Measurements from ENCODE around the gene ECM2. TPM values are rescaled to one million over a fixed set of nuclear protein-coding genes. Genes with fewer than 3 reads are reported as not detected.

The ECM2 gene
- total and polyA plus RNA-seq, 3 donors from 2014 or later: 16.7 to 26.9 (median 16.8) TPM

- Histone ChIP-seq H3K4me1 (no peaks in the 10 kb centered on the region), H3K27ac (no peak overlapping the region), H3K27me3 (no peaks in the 10 kb centered on the region), H3K9me3 (no peaks in the 10 kb centered on the region), H3K36me3 (ENCODE audit: low read depth, missing control alignments) (no peaks in the 10 kb centered on the region), H3K4me3 (no peak overlapping the region)
- DNase-seq: no peak
- intact Hi-C loops (cut with DNase I; ENCODE audit: low total_unique reads): no loop called here
- 80% methylated on average over 2 of the region's 2 CpGs for WGBS, 2 donors
- TF ChIP-seq CTCF (IDR thresholded peaks at IDR 0.05): no peak
- no peak for TF ChIP-seq POLR2A (IDR thresholded peaks at IDR 0.05)
Observed at GRCh38 chr9:92538541-92538940, 2.8 kb upstream of the ECM2 start.

- Histone ChIP-seq H3K9me3 (no peaks in the 10 kb centered on the region), H3K36me3 (ENCODE audit: low read depth, missing control alignments) (no peaks in the 10 kb centered on the region), H3K4me3 (no peak overlapping the region), H3K27ac (no peak overlapping the region), H3K4me1 (no peaks in the 10 kb centered on the region), H3K27me3 (no peaks in the 10 kb centered on the region)
- TF ChIP-seq CTCF (IDR thresholded peaks at IDR 0.05) (no peak), POLR2A (IDR thresholded peaks at IDR 0.05) (no peak)
- WGBS, 2 donors: 29 to 44% methylated on average over 1 of the region's 1 CpG
- no peak for DNase-seq
- intact Hi-C loops (cut with DNase I; ENCODE audit: low total_unique reads): no loop called here
Observed at GRCh38 chr9:92534674-92535073, 1.1 kb downstream of the ECM2 start.

- H3K27me3 ChIP-seq: no peaks in the 10 kb centered on the region
- H3K27ac ChIP-seq: no peak overlapping the region
- no peak overlapping the region for H3K4me3 ChIP-seq
- no peaks in the 10 kb centered on the region for H3K36me3 ChIP-seq (ENCODE audit: low read depth, missing control alignments)
- no peaks in the 10 kb centered on the region for H3K4me1 ChIP-seq
- TF ChIP-seq CTCF (IDR thresholded peaks at IDR 0.05) (no peak), POLR2A (IDR thresholded peaks at IDR 0.05) (no peak)
- intact Hi-C loops (cut with DNase I; ENCODE audit: low total_unique reads): no loop called here
- no peak for DNase-seq
- WGBS, 2 donors: 83 to 89% methylated on average over 3 of the region's 3 CpGs
- H3K9me3 ChIP-seq: no peaks in the 10 kb centered on the region
Observed at GRCh38 chr9:92534204-92534603, 1.6 kb downstream of the ECM2 start.

- H3K36me3 ChIP-seq (ENCODE audit: low read depth, missing control alignments): no peaks in the 10 kb centered on the region
- TF ChIP-seq POLR2A (IDR thresholded peaks at IDR 0.05) (no peak), CTCF (IDR thresholded peaks at IDR 0.05) (no peak)
- no peaks in the 10 kb centered on the region for H3K4me1 ChIP-seq
- DNase-seq: no peak
- intact Hi-C loops (cut with DNase I; ENCODE audit: low total_unique reads): no loop called here
- no peaks in the 10 kb centered on the region for H3K27me3 ChIP-seq
- no peak overlapping the region for H3K27ac ChIP-seq
- H3K4me3 ChIP-seq: no peak overlapping the region
- H3K9me3 ChIP-seq: no peaks in the 10 kb centered on the region
Observed at GRCh38 chr9:92530893-92531292, 4.9 kb downstream of the ECM2 start.

- H3K4me3 ChIP-seq: no peak overlapping the region
- WGBS, 2 donors: 96 to 97% methylated on average over 3 of the region's 3 CpGs
- no peaks in the 10 kb centered on the region for H3K9me3 ChIP-seq
- no peaks in the 10 kb centered on the region for H3K36me3 ChIP-seq (ENCODE audit: low read depth, missing control alignments)
- H3K4me1 ChIP-seq: peaks cover 2% of the 10 kb centered on the region
- TF ChIP-seq CTCF (IDR thresholded peaks at IDR 0.05) (no peak), POLR2A (IDR thresholded peaks at IDR 0.05) (no peak)
- no peak for DNase-seq
- H3K27me3 ChIP-seq: no peaks in the 10 kb centered on the region
- no peak overlapping the region for H3K27ac ChIP-seq
- intact Hi-C loops (cut with DNase I; ENCODE audit: low total_unique reads): no loop called here
Observed at GRCh38 chr9:92529124-92529523, 6.7 kb downstream of the ECM2 start.

All from testis (tissue), 3 donors.